ENCODE measurements around the gene HTRA1. TPM values are rescaled to one million over a fixed set of nuclear protein-coding genes. Genes with fewer than 3 reads are reported as not detected.

HTRA1 gene
- total RNA-seq, 2 donors from 2014 or later, result 41.4 to 61.8 TPM

- no peaks in the 10 kb centered on the region for H3K9me3 ChIP-seq
- intact Hi-C loops (cut with DNase I), result no loop called here
- no peak overlapping the region for H3K4me3 ChIP-seq
- 92% methylated on average over 11 of the region's 11 CpGs for WGBS
- DNase-seq (ENCODE audit: low spot score), result no peak
- no peaks in the 10 kb centered on the region for H3K36me3 ChIP-seq
- no peak overlapping the region for H3K27ac ChIP-seq
- no peaks in the 10 kb centered on the region for H3K27me3 ChIP-seq (replicated peaks; ENCODE audit: insufficient read depth)
- H3K4me1 ChIP-seq (replicated peaks), result no peaks in the 10 kb centered on the region
- no peak for TF ChIP-seq CTCF (IDR thresholded peaks at IDR 0.05)
- TF ChIP-seq POLR2AphosphoS5 (IDR thresholded peaks at IDR 0.05), result no peak
- no peak for TF ChIP-seq POLR2A (IDR thresholded peaks at IDR 0.05)
These were observed 23.1 kb downstream of the HTRA1 start for GRCh38 chr10:122484276-122485060.

GRCh38 chr10:122485670-122486069 lies 24.3 kb downstream of the HTRA1 start:
- no peaks in the 10 kb centered on the region for H3K9me3 ChIP-seq
- no peak for TF ChIP-seq POLR2AphosphoS5 (IDR thresholded peaks at IDR 0.05)
- no peak for TF ChIP-seq CTCF (IDR thresholded peaks at IDR 0.05)
- WGBS, result 35% methylated on average over 5 of the region's 5 CpGs
- no peak for DNase-seq (ENCODE audit: low spot score)
- intact Hi-C loops (cut with DNase I), result no loop called here
- no peak overlapping the region for H3K27ac ChIP-seq
- no peaks in the 10 kb centered on the region for H3K4me1 ChIP-seq (replicated peaks)
- no peaks in the 10 kb centered on the region for H3K27me3 ChIP-seq (replicated peaks; ENCODE audit: insufficient read depth)
- no peak overlapping the region for H3K4me3 ChIP-seq
- no peaks in the 10 kb centered on the region for H3K36me3 ChIP-seq

DNA sequence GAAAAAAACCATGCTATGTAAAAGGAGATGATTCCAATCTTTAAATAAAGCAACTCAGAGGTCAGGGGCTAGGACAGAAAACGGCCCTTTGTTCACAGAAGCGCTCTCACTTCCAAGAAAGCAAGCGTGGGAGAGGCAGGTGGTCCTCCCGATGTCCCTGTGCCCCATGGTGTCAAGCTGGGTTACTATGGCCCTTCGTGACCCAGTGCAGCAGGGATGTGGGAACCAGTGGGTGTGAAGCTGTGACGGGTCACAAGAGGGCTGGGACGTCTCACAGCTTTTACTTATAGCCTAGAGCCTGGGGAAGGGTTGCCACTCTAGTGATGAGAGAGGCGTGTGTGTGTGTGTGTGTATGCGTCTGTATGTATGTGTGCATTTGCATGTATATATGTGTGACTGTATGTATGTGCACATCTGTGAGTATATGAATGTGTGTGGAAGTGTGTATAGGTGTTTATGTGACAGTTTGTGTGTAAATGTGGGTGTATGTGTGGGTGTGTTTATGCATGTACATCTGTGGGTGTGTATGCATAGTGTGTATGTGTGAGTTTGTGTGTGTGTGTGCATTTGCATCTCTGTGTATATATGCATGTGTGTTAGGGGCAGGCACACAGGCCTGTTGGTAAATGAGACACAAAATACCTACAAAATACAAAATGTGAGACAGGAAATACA lies 25.2 kb downstream of the HTRA1 start:
- Histone ChIP-seq H3K9me3 (no peaks in the 10 kb centered on the region), H3K27me3 (replicated peaks; ENCODE audit: insufficient read depth) (no peaks in the 10 kb centered on the region), H3K4me3 (no peak overlapping the region), H3K36me3 (no peaks in the 10 kb centered on the region), H3K4me1 (replicated peaks) (no peaks in the 10 kb centered on the region), H3K27ac (no peak overlapping the region)
- TF ChIP-seq POLR2AphosphoS5 (IDR thresholded peaks at IDR 0.05), result no peak
- TF ChIP-seq CTCF (IDR thresholded peaks at IDR 0.05), result no peak
- TF ChIP-seq POLR2A (IDR thresholded peaks at IDR 0.05), result no peak
- no peak for DNase-seq (ENCODE audit: low spot score)
- 86% methylated on average over 9 of the region's 9 CpGs for WGBS
- intact Hi-C loops (cut with DNase I), result no loop called here

- WGBS, result 44% methylated on average over 16 of the region's 16 CpGs
- H3K36me3 ChIP-seq, result no peaks in the 10 kb centered on the region
- H3K9me3 ChIP-seq, result no peaks in the 10 kb centered on the region
- no peaks in the 10 kb centered on the region for H3K4me1 ChIP-seq (replicated peaks)
- DNase-seq (ENCODE audit: low spot score), result peak; percentile 28
- H3K4me3 ChIP-seq, result no peak overlapping the region
- no peak overlapping the region for H3K27ac ChIP-seq
- H3K27me3 ChIP-seq (replicated peaks; ENCODE audit: insufficient read depth), result no peaks in the 10 kb centered on the region
- no peak for TF ChIP-seq POLR2A (IDR thresholded peaks at IDR 0.05)
- peak; percentile 55 for TF ChIP-seq POLR2AphosphoS5 (IDR thresholded peaks at IDR 0.05)
- no peak for TF ChIP-seq CTCF (IDR thresholded peaks at IDR 0.05)
- intact Hi-C loops (cut with DNase I), result no loop called here
These were observed 25.9 kb downstream of the HTRA1 start for GRCh38 chr10:122487174-122487765.
